Endothelial cell of umbilical vein (primary cell): ENCODE results near the gene KCNAB2. TPM values are rescaled to one million over a fixed set of nuclear protein-coding genes. Genes with fewer than 3 reads are reported as not detected.

Source experiments
- BruUV-seq: library from RNA; stranded (reverse); fragments of 400-500 nt; replicated peaks from 2 replicates; lab custom pipeline; 2021; lab: Mats Ljungman, UMichigan
- CTCF ChIA-PET: fragments of 300-600, 350-600 bp; sonication (Branson Sonifier 250); formaldehyde crosslinking; loops from one replicate; lab custom pipeline; 2021; ENCODE audit warnings: antibody characterized with exemption, inconsistent platforms; lab: Charles Lee
- POLR2A ChIA-PET: fragments of 300-600, 350-600 bp; sonication (Branson Sonifier 250); formaldehyde crosslinking; loops from one replicate; lab custom pipeline; 2021; ENCODE audit warnings: antibody characterized with exemption, inconsistent platforms; lab: Charles Lee
- DNase-seq: peaks from one replicate; pipeline ENCODE4 v3.0.0-alpha.2; 2011; ENCODE audit warnings: low read depth, low spot score
- FAIRE-seq: peaks from 2 replicates; lab custom pipeline; 2011; peaks lifted over from hg19 to GRCh38; lab: Jason Lieb, UNC
- H2AFZ ChIP-seq: 2 replicates; pipeline ENCODE4 v1.6.0; 2012; ENCODE audit warnings: low read depth, low read length, control low read depth, inconsistent platforms
- H3K27ac ChIP-seq: 2 replicates; pipeline ENCODE4 v1.5.1; 2011; ENCODE audit warnings: low read depth, mild to moderate bottlenecking, control low read depth, low read length, moderate library complexity; ENCODE audit not compliant: insufficient read depth
- H3K27me3 ChIP-seq, 2 experiments: 2 replicates each; pipeline versions ENCODE4 v1.6.0 to v1.6.1; 2011; ENCODE audit warnings: low read length in 2 of 2, mixed read lengths in 1 of 2; ENCODE audit not compliant: control insufficient read depth in 2 of 2, insufficient read depth in 2 of 2
- H3K36me3 ChIP-seq, 2 experiments: 2 replicates in 1 of 2; 3 replicates in 1 of 2; pipeline ENCODE4 v1.5.1; 2011; ENCODE audit warnings: low read length in 2 of 2, mild to moderate bottlenecking in 1 of 2, moderate library complexity in 1 of 2; ENCODE audit not compliant: control insufficient read depth in 2 of 2, insufficient read depth in 2 of 2; ENCODE audit errors: extremely low read depth in 1 of 2
- H3K4me1 ChIP-seq: 3 replicates; pipeline ENCODE4 v1.5.1; 2011; ENCODE audit warnings: mild to moderate bottlenecking, low read length; ENCODE audit not compliant: control insufficient read depth, insufficient read depth; ENCODE audit errors: extremely low read depth
- H3K4me2 ChIP-seq: 2 replicates; pipeline ENCODE4 v1.6.1; 2011; ENCODE audit warnings: low read length, control low read depth, mixed read lengths; ENCODE audit not compliant: insufficient read depth
- H3K4me3 ChIP-seq, 3 experiments: fragments of 200-600 bp in 1 of 3; sonication (generic), shearing (Covaris generic) in 1 of 3; replicated peaks in 1 of 3; 2 replicates each; pipeline ENCODE4 v1.5.1; 2011 to 2016; ENCODE audit warnings: control low read depth in 3 of 3, low read length in 3 of 3, mild to moderate bottlenecking in 2 of 3, inconsistent platforms in 1 of 3, low read depth in 1 of 3, moderate library complexity in 1 of 3; ENCODE audit not compliant: insufficient read depth in 1 of 3
- H3K79me2 ChIP-seq: 2 replicates; pipeline ENCODE4 v1.6.0; 2012; ENCODE audit warnings: low read length, inconsistent platforms; ENCODE audit not compliant: control insufficient read depth, insufficient read depth
- H3K9ac ChIP-seq: replicated peaks from 2 replicates; pipeline ENCODE3; 2011; ENCODE audit warnings: low read length, control low read depth; ENCODE audit not compliant: insufficient read depth; ENCODE audit errors: extremely low read depth
- H3K9me1 ChIP-seq: replicated peaks from 3 replicates; pipeline ENCODE4 v1.6.0; 2011; ENCODE audit warnings: mild to moderate bottlenecking, low read length; ENCODE audit not compliant: control insufficient read depth, insufficient read depth; ENCODE audit errors: extremely low read depth
- H3K9me3 ChIP-seq: replicated peaks from 2 replicates; pipeline ENCODE4 v1.5.1; 2012; ENCODE audit warnings: low read length, inconsistent platforms; ENCODE audit not compliant: control insufficient read depth, insufficient read depth
- H4K20me1 ChIP-seq: replicated peaks from 2 replicates; pipeline ENCODE3; 2011; ENCODE audit warnings: mild to moderate bottlenecking, low read length; ENCODE audit not compliant: control insufficient read depth, insufficient read depth; ENCODE audit errors: extremely low read depth
- FOS ChIP-seq: IDR thresholded peaks from 2 replicates; pipeline ENCODE4 v1.6.1; 2011; ENCODE audit warnings: mild to moderate bottlenecking, low read length, moderate library complexity, borderline replicate concordance; ENCODE audit not compliant: insufficient read depth
- GATA2 ChIP-seq: IDR thresholded peaks from 2 replicates; pipeline ENCODE4 v1.7.0; 2011; ENCODE audit warnings: low read depth, mild to moderate bottlenecking, moderate library complexity, mixed read lengths, low read length; ENCODE audit not compliant: insufficient read length, insufficient read depth
- JUN ChIP-seq: IDR thresholded peaks from 2 replicates; pipeline ENCODE4 v1.6.1; 2011; ENCODE audit warnings: borderline replicate concordance, low read depth; ENCODE audit not compliant: insufficient read length, insufficient read depth
- MYC ChIP-seq: IDR thresholded peaks from one replicate; pipeline ENCODE4 v1.6.1; 2011; ENCODE audit warnings: mild to moderate bottlenecking, low read depth, low read length
- POLR2A ChIP-seq: IDR thresholded peaks from 2 replicates; pipeline ENCODE4 v1.6.1; 2012; ENCODE audit warnings: low read depth, mild to moderate bottlenecking, control low read depth, low read length
- dilution Hi-C: fragments of 300-500 bp; cut with MboI; formaldehyde crosslinking; loops from one replicate; pipeline ENCODE4 v1.15.0; 2019; ENCODE audit warnings: low sequenced_read_pairs; ENCODE audit not compliant: extremely low pct_ligation_motif_present
- intact Hi-C: fragments of 100-400 bp; cut with micrococcal nuclease; formaldehyde crosslinking; loops from one replicate; pipeline ENCODE4 v1.10.0; 2022
- polyA plus RNA-seq, 4 experiments: library from polyadenylated mRNA; depleted of rRNA in 3 of 4; stranded (reverse) in 3 of 4; unstranded in 1 of 4; fragments of >200 nt; gene quantifications; 2 replicates each; pipeline versions ENCODE4 v1.2.1 to v1.2.3, GENCODE V29; 2011 to 2012; ENCODE audit warnings: missing spikeins in 1 of 4
- total RNA-seq: library from RNA; stranded (reverse); gene quantifications from 2 replicates; pipeline ENCODE4 v1.2.3, GENCODE V29; 2021
- TF ChIP-seq, protein P1 (sequence below), 2 donors: IDR thresholded peaks; 1 replicate in 1 of 2; 2 replicates in 1 of 2; pipeline ENCODE4 v1.5.1; 2011; ENCODE audit warnings: low read length in 2 of 2, mild to moderate bottlenecking in 2 of 2, moderate library complexity in 2 of 2, control low read depth in 1 of 2, inconsistent platforms in 1 of 2, low read depth in 1 of 2; ENCODE audit not compliant: insufficient read depth in 1 of 2; ENCODE audit errors: extremely low read depth in 1 of 2

The KCNAB2 gene
- total and polyA plus RNA-seq, 2 donors (not counting 3 experiments of a cell fraction or from before 2014, with no cell fraction given): 2.4 to 3.8 TPM

- no peak for DNase-seq
- POLR2A ChIA-PET: no interaction called here
- no peak overlapping the region for H3K9ac ChIP-seq
- H3K79me2 ChIP-seq: no peaks in the 10 kb centered on the region
- FAIRE-seq: no peak
- no peak for TF ChIP-seq GATA2
- TF ChIP-seq, protein P1, sequence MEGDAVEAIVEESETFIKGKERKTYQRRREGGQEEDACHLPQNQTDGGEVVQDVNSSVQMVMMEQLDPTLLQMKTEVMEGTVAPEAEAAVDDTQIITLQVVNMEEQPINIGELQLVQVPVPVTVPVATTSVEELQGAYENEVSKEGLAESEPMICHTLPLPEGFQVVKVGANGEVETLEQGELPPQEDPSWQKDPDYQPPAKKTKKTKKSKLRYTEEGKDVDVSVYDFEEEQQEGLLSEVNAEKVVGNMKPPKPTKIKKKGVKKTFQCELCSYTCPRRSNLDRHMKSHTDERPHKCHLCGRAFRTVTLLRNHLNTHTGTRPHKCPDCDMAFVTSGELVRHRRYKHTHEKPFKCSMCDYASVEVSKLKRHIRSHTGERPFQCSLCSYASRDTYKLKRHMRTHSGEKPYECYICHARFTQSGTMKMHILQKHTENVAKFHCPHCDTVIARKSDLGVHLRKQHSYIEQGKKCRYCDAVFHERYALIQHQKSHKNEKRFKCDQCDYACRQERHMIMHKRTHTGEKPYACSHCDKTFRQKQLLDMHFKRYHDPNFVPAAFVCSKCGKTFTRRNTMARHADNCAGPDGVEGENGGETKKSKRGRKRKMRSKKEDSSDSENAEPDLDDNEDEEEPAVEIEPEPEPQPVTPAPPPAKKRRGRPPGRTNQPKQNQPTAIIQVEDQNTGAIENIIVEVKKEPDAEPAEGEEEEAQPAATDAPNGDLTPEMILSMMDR (IDR thresholded peaks at IDR 0.05; ENCODE audit: extremely low read depth in 1 of 2, insufficient read depth in 1 of 2, low read depth in 1 of 2, low read length in 2 of 2): no peak
- no peak for TF ChIP-seq JUN
- no peak for TF ChIP-seq MYC
- TF ChIP-seq FOS: no peak
- no peak for TF ChIP-seq POLR2A
- H3K27ac ChIP-seq: no peak overlapping the region
- no peaks in the 10 kb centered on the region for H3K9me1 ChIP-seq
- no peaks in the 10 kb centered on the region for H4K20me1 ChIP-seq
- H3K4me1 ChIP-seq: peaks cover 6% of the 10 kb centered on the region
- no peak overlapping the region for H3K4me2 ChIP-seq
- no peak overlapping the region for H2AFZ ChIP-seq
- CTCF ChIA-PET: no interaction called here
- no peaks in the 10 kb centered on the region for H3K9me3 ChIP-seq
- intact Hi-C loops (no loop called here), dilution Hi-C loops (no loop called here)
- H3K4me3 ChIP-seq: no peak overlapping the region
- no peaks in the 10 kb centered on the region for H3K36me3 ChIP-seq
- no TSS peak for BruUV-seq
- H3K27me3 ChIP-seq: no peaks in the 10 kb centered on the region
These were observed 47.4 kb upstream of the KCNAB2 start for GRCh38 chr1:5998051-5998905.
